GM12864 (cell line): ENCODE data around the gene ADGRG3.

Source experiments
- DNase-seq: peaks from one replicate; pipeline ENCODE4 v3.0.0-alpha.2; 2011; ENCODE audit warnings: low read depth
- H3K4me3 ChIP-seq: 2 replicates; pipeline ENCODE4 v1.5.1; 2011; ENCODE audit warnings: mild to moderate bottlenecking, low read depth, low read length, control low read depth
- TF ChIP-seq, protein P1 (sequence below): IDR thresholded peaks from 2 replicates; pipeline ENCODE4 v1.5.1; 2011; ENCODE audit warnings: low read depth, mild to moderate bottlenecking, moderate library complexity, low read length, control low read depth, inconsistent platforms; ENCODE audit errors: missing control alignments

Gene ADGRG3

DNA sequence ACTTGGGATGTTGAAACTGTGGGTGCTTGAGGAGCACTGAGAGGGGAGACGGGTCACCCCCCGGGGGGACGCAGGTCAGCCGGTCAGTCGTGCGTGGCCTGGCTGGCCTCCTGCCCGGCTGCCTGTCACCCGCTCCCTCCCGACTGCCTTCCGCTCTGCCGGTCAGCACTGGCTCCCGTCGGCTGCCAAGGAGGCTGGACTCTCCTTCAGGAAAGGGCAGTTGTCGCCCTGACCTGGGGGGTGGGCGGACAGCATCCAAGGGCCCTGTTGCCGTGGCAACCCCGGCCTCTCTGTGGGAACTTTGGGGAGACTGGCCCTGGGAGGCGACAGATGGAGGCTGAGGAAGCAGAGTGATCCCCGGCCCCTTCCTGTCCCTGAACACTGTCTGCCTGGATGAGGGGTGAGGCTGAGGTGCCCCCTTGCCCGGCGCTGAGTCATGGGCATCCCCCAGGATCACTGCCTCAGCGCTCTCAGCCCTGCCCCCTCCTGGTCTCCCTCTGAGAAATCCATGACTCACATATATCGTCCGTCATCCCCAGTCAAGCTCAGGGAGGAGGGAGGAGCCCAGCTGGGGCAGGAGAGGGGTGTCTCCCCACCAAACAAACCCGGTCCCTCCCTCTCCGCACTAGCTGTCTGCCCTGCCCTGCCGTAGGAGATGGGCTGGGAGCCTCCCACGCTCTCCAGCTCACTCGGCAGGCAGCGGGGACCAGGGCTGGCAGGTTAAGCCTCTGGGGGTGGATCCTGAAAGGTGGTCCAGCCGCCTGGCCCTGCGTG lies 39.9 kb upstream of the ADGRG3 start, which contains the start of gene ADGRG1:
Gene ADGRG1 (plus strand): TSS at position 623 of the 774 bp plus-strand sequence. CDS start 21,658 bp downstream, outside the sequence.
- DNase-seq: no peak
- TF ChIP-seq, protein P1, sequence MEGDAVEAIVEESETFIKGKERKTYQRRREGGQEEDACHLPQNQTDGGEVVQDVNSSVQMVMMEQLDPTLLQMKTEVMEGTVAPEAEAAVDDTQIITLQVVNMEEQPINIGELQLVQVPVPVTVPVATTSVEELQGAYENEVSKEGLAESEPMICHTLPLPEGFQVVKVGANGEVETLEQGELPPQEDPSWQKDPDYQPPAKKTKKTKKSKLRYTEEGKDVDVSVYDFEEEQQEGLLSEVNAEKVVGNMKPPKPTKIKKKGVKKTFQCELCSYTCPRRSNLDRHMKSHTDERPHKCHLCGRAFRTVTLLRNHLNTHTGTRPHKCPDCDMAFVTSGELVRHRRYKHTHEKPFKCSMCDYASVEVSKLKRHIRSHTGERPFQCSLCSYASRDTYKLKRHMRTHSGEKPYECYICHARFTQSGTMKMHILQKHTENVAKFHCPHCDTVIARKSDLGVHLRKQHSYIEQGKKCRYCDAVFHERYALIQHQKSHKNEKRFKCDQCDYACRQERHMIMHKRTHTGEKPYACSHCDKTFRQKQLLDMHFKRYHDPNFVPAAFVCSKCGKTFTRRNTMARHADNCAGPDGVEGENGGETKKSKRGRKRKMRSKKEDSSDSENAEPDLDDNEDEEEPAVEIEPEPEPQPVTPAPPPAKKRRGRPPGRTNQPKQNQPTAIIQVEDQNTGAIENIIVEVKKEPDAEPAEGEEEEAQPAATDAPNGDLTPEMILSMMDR: no peak
- H3K4me3 ChIP-seq: no peak within 1 kb of the TSS

DNA sequence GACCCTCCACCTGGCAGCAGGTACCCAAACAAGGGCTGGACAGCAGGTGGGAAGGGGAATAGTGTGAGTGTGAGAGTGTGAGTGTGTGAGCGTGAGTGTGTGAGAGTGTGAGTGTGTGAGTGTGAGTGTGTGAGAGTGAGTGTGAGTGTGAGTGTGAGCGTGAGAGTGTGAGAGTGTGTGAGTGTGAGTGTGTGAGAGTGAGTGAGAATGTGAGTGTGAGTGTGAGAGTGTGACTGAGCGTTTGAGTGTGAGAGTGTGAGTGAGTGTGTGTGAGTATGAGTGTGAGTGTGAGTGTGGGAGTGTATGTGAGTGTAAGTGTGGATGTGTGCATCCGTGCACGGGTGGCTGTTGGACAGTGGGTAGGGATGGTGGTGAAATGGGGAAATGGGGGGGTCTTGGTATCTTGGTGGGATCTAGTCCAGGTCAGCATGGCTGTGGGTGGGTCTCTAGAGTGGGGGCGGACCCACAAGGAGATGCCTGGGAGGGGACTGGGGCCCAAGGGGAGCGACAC lies 39.3 kb upstream of the ADGRG3 start:
- DNase-seq: no peak
- no peak overlapping the region for H3K4me3 ChIP-seq
- TF ChIP-seq, protein P1: no peak

DNA sequence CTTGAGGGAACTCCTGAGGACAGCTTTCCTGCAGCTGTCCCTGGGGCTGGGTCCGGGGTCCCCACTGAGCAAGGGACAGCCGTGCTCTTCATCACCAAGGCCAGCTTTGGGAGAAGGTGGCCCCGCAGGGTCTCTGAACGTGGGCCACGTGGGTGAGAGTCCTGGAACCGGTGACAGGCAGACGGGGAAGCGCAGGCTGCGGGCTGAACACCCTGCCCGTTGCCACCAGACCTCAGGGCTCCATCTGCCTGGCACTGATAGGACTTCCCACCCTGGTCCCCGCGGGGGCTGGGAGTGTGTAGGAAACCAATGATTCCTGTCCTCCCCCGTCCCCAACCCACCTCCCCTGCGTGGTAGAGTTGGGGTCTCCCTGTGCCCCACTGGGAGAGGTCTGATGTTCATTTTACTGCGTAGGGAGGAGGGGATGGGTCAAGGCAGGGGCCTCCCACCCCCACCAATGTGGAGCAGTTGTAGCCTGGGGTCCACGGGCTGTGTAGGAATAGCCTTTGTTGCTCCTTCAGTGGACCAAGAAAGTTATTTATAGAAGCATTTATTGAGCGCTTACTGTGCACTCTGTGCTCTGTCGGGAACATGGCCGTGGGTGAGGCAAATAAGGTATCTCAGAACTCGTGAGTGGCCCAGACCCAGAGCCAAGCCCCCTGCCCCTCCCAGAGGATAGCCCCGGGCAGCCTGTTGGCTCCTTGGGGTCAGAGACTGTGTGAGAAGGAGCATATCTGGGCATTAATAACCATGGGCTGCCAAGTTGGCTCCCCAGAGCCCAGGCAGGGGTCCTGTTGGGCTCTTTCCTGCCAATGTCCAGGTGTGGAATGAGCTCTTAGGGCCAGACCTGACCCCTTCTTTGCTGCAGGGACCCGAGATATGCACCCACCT lies 38.3 kb upstream of the ADGRG3 start:
- DNase-seq: no peak
- TF ChIP-seq, protein P1: no peak
- no peak overlapping the region for H3K4me3 ChIP-seq

DNA sequence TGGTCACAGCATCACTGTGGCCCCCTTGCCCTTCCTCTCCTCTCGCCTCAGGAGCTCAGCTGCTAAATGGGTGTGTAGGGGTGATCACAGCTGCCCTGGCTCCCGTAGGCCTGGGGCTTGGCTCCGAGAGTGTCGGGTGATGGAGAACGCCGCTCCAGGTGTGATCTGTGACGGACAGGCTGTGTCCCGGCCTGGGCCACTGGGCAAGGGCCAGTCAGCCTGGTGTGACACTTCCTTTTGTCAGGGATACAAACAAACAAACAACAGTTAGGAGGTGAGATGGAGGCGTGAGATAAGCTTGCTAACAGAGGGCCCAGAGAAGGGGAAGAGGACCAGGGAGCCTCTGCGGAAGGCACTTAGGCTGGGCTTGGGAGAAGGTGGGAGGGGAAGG lies 37.7 kb upstream of the ADGRG3 start:
- TF ChIP-seq, protein P1: no peak
- no peak overlapping the region for H3K4me3 ChIP-seq
- DNase-seq: no peak

DNA sequence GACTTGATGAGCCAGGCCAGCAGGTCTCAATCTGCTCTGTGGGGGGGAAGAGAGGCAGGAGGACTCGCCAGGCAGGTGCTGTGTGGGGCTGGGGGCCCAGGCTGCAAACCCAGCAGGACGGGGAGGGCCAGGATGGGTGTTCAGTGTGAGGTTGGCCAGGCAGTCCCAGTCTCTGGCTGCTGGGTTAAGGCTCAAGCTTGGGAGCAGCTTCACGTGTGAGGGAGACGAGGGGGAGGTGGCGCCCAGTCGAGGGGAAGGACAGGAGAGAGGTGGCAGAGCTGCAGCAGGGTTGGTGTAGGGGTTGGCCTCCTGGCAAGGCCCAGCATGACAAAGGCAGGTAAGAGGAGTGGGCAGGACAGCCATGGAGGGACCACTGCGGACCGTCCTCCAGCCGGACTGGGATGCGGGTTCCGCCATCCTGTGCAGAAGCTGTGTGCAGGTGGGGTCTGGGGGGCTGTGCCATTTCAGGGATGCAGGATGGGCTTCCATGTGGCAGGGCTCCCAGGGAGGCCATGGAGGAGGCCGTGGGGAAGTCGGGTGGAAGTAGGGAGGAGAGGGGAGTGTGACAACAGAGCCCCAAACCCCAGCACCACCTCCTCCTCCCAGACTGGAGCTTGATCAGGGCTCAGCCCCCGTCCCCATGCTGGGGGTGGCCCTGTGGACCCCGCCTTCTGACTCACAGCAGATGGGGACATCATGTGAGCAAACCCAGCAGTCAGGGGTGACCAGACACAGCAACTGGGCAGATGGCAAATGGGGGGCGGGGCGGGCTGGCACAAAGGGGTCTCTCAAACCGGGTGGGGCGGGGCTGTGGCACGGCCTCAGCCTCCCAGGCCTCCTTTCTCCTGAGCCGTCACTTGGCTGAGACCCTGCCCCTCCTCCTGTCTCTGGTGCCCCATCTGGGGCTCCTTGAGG lies 36.9 kb upstream of the ADGRG3 start:
- no peak overlapping the region for H3K4me3 ChIP-seq
- TF ChIP-seq, protein P1: no peak
- DNase-seq: no peak

DNA sequence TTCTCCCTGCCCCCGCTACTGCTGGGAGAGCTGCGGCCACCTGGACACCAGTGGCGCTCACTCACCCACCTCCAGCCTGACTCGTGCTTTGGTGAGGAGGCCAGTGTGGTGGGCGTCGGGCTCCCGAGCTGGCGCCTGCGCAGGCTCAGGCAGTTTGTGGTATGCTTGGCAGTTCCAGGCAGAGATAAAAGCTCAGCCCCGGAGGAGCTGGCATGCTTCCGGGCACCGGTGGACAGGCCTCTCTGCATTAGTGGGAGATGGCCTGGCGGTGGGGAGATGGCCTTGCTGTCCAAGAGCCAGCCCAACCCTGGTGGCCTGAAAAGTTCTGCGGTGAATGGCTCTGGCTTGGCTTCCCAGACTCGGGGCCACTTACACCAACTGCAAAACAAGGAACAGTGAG lies 35.5 kb upstream of the ADGRG3 start:
- H3K4me3 ChIP-seq: no peak overlapping the region
- DNase-seq: no peak
- TF ChIP-seq, protein P1: no peak
